HepG2 (cell line): Measurements from ENCODE around the gene KLHDC1. TPM values are rescaled to one million over a fixed set of nuclear protein-coding genes. Genes with fewer than 3 reads are reported as not detected.

ENCODE experiments used
- ATAC-seq: fragments of 200-7000 bp; cut with Tn5 transposase; 3 replicates; pipeline ENCODE4 v1.9.1; 2020; ENCODE audit warnings: mild to moderate bottlenecking, moderate library complexity
- BruUV-seq: library from RNA; stranded (reverse); fragments of 400-500 nt; replicated peaks from 2 replicates; lab custom pipeline; 2021; lab: Mats Ljungman, UMichigan
- CTCF ChIA-PET: fragments of 300-600 bp; formaldehyde crosslinking; extraction: SDS; loops from one replicate; lab custom pipeline; 2021; ENCODE audit warnings: low total read pairs, inconsistent platforms, low intra/inter-chr PET ratio; lab: Yijun Ruan, JAX
- POLR2A ChIA-PET: fragments of 350-600 bp; sonication (Branson Sonifier 250); formaldehyde crosslinking; loops from one replicate; lab custom pipeline; 2020; ENCODE audit warnings: antibody characterized with exemption, inconsistent platforms; lab: Yijun Ruan, JAX
- DNase-seq: peaks from one replicate; pipeline ENCODE4 v3.0.0-alpha.2; 2015; ENCODE audit warnings: low spot score
- FAIRE-seq: peaks from 3 replicates; lab custom pipeline; 2011; peaks lifted over from hg19 to GRCh38; lab: Jason Lieb, UNC
- H2AFZ ChIP-seq: one replicate; pipeline ENCODE4 v1.6.1; 2011; ENCODE audit warnings: low read length, inconsistent platforms
- H3K27ac ChIP-seq: fragments of 300-600 bp; 3 replicates; pipeline ENCODE4 v1.8.0; 2011; ENCODE audit warnings: mixed run types, mild to moderate bottlenecking, mixed read lengths, low read length, inconsistent platforms; ENCODE audit not compliant: insufficient read depth; ENCODE audit errors: extremely low read length
- H3K27me3 ChIP-seq, 2 experiments: fragments of 200-600 bp in 1 of 2; 2 replicates in 1 of 2; 3 replicates in 1 of 2; pipeline versions ENCODE4 v1.6.0 to v1.8.0; 2011; ENCODE audit warnings: low read length in 2 of 2, mild to moderate bottlenecking in 2 of 2, moderate library complexity in 2 of 2, inconsistent platforms in 1 of 2; ENCODE audit not compliant: insufficient read depth in 2 of 2, control insufficient read depth in 1 of 2
- H3K36me3 ChIP-seq, 2 experiments: fragments of 200-600 bp in 1 of 2; replicated peaks in 1 of 2; 2 replicates in 1 of 2; 3 replicates in 1 of 2; pipeline versions ENCODE4 v1.5.1 to v1.8.0; 2011; ENCODE audit warnings: low read length in 2 of 2, inconsistent platforms in 1 of 2; ENCODE audit not compliant: insufficient read depth in 2 of 2, control insufficient read depth in 1 of 2
- H3K4me1 ChIP-seq: 2 replicates; pipeline ENCODE4 v1.5.1; 2012; ENCODE audit warnings: low read length, inconsistent platforms; ENCODE audit not compliant: insufficient read depth
- H3K4me2 ChIP-seq: 2 replicates; pipeline ENCODE4 v1.6.0; 2011; ENCODE audit warnings: low read depth, low read length, inconsistent platforms
- H3K4me3 ChIP-seq, 3 experiments: fragments of 200-600 bp in 1 of 3; sonication (generic), shearing (Covaris generic) in 1 of 3; replicated peaks in 1 of 3; 2 replicates each; pipeline ENCODE4 v1.5.1; 2011 to 2016; ENCODE audit warnings: low read length in 3 of 3, inconsistent platforms in 2 of 3, low read depth in 2 of 3, mild to moderate bottlenecking in 2 of 3, control low read depth in 1 of 3, mixed read lengths in 1 of 3; ENCODE audit not compliant: insufficient read depth in 1 of 3
- H3K79me2 ChIP-seq: one replicate; pipeline ENCODE4 v1.6.1; 2011; ENCODE audit warnings: low read length, inconsistent platforms; ENCODE audit not compliant: insufficient read depth
- H3K9ac ChIP-seq: 2 replicates; pipeline ENCODE4 v1.6.0; 2011; ENCODE audit warnings: mild to moderate bottlenecking, low read depth, low read length, inconsistent platforms; ENCODE audit not compliant: insufficient read depth
- H3K9me3 ChIP-seq: 2 replicates; pipeline ENCODE4 v1.5.1; 2012; ENCODE audit warnings: mild to moderate bottlenecking, low read length
- H4K20me1 ChIP-seq: 2 replicates; pipeline ENCODE4 v1.6.0; 2011; ENCODE audit warnings: inconsistent platforms, mild to moderate bottlenecking, low read length, moderate library complexity; ENCODE audit not compliant: insufficient read depth
- CREB1 ChIP-seq, 2 experiments: fragments of 450-650 bp in 1 of 2; IDR thresholded peaks; 2 replicates each; pipeline ENCODE4 v1.6.1; 2016 to 2017; ENCODE audit warnings: control low read depth in 1 of 2, mild to moderate bottlenecking in 1 of 2, missing compliant biosample characterization in 1 of 2, missing genetic modification characterization in 1 of 2
- GMEB1 ChIP-seq: sonication (generic); formaldehyde crosslinking; IDR thresholded peaks from 2 replicates; pipeline ENCODE4 v1.5.1; 2020; ENCODE audit warnings: missing genetic modification reagents, mild to moderate bottlenecking, borderline replicate concordance
- IRF9 ChIP-seq: sonication (generic); formaldehyde crosslinking; IDR thresholded peaks from 2 replicates; pipeline ENCODE4 v1.8.0; 2022; ENCODE audit warnings: missing genetic modification reagents, mild to moderate bottlenecking, borderline replicate concordance
- KAT8 ChIP-seq: IDR thresholded peaks from 2 replicates; pipeline ENCODE4 v1.6.1; 2016; ENCODE audit warnings: missing genetic modification reagents, missing compliant biosample characterization
- KLF12 ChIP-seq: sonication (generic); formaldehyde crosslinking; IDR thresholded peaks from 2 replicates; pipeline ENCODE4 v1.4.0; 2020; ENCODE audit warnings: missing genetic modification reagents, borderline replicate concordance
- NRL ChIP-seq: sonication (generic); formaldehyde crosslinking; IDR thresholded peaks from 2 replicates; pipeline ENCODE4 v1.5.0; 2020; ENCODE audit warnings: missing genetic modification reagents, mild to moderate bottlenecking, moderate library complexity, borderline replicate concordance
- PPARG ChIP-seq: conservative IDR thresholded peaks from 2 replicates; pipeline ENCODE4 v1.6.1; 2016; ENCODE audit warnings: missing biosample characterization, missing genetic modification reagents
- PRDM10 ChIP-seq: sonication (generic); formaldehyde crosslinking; IDR thresholded peaks from 2 replicates; pipeline ENCODE4 v1.4.0; 2020; ENCODE audit warnings: low read depth, missing genetic modification reagents
- SIX1 ChIP-seq: sonication (generic); formaldehyde crosslinking; IDR thresholded peaks from 2 replicates; pipeline ENCODE4 v1.4.0; 2020; ENCODE audit warnings: missing genetic modification reagents, borderline replicate concordance
- ZBTB44 ChIP-seq: sonication (generic); formaldehyde crosslinking; IDR thresholded peaks from 2 replicates; pipeline ENCODE4 v1.4.0; 2020; ENCODE audit warnings: missing genetic modification reagents
- ZKSCAN8 ChIP-seq: IDR thresholded peaks from 2 replicates; pipeline ENCODE4 v1.6.1; 2016; ENCODE audit warnings: borderline replicate concordance, missing genetic modification reagents, missing compliant biosample characterization
- ZNF329 ChIP-seq: sonication (generic); formaldehyde crosslinking; IDR thresholded peaks from 2 replicates; pipeline ENCODE4 v1.9.0; 2021; ENCODE audit warnings: low read depth, mild to moderate bottlenecking, missing genetic modification reagents
- ZNF441 ChIP-seq: sonication (generic); formaldehyde crosslinking; IDR thresholded peaks from 2 replicates; pipeline ENCODE4 v1.7.0; 2021; ENCODE audit warnings: missing genetic modification reagents, borderline replicate concordance
- WGBS: methylation state at CpG from one replicate; pipeline ENCODE4 v1.1.6; 2017; ENCODE audit warnings: low lambda C conversion rate; 5-methylcytosine and 5-hydroxymethylcytosine counted together
- in situ Hi-C: cut with HindIII; loops from 2 replicates; pipeline ENCODE4 v1.10.0; 2017; ENCODE audit warnings: low pct_unique_long_range_greater_than_20kb; ENCODE audit not compliant: extremely low pct_ligation_motif_present
- intact Hi-C: fragments of 100-400 bp; cut with micrococcal nuclease; formaldehyde crosslinking; loops from one replicate; pipeline ENCODE4 v1.10.0; 2022; ENCODE audit not compliant: unreplicated experiment
- polyA plus RNA-seq, 8 experiments: library from polyadenylated mRNA; depleted of rRNA in 3 of 8; stranded (reverse) in 7 of 8; unstranded in 1 of 8; fragments of >200 nt; fragmentation: Illumina TruSeq in 4 of 8; extraction: Trizol in 4 of 8; gene quantifications; 2 replicates each; pipeline versions ENCODE4 v1.2.1 to v1.2.3, GENCODE V29; 2011 to 2016; ENCODE audit warnings: low read depth in 4 of 8, missing spikeins in 1 of 8, mixed read lengths in 1 of 8; ENCODE audit not compliant: insufficient read depth in 1 of 8
- total RNA-seq, 5 experiments: library from RNA; depleted of rRNA; stranded (reverse); fragments of >200 nt; fragmentation: Illumina TruSeq; extraction: Trizol; gene quantifications; 2 replicates each; pipeline ENCODE4 v1.2.3, GENCODE V29; 2016; ENCODE audit warnings: low read depth in 1 of 5

Gene KLHDC1
- total and polyA plus RNA-seq, 2 of the 13 experiments (the other 11 are each of a cell fraction or from before 2014, with no cell fraction given): 0.11 TPM; not detected in 1

- Histone ChIP-seq H4K20me1 (no peaks in the 10 kb centered on the region), H3K79me2 (peaks cover 41% of the 10 kb centered on the region), H3K9me3 (no peaks in the 10 kb centered on the region), H2AFZ (peak within 1 kb of the TSS; percentile 37), H3K36me3 (0 out of 5 replicates have a peak, but pooled peaks cover 0 to 4% of the 10 kb centered on the region in 2 experiments), H3K4me3 (peak within 1 kb of the TSS; percentile 76 to 99 (median 94)), H3K27ac (peak within 1 kb of the TSS; percentile 99), H3K9ac (peak within 1 kb of the TSS; percentile 98), H3K4me2 (peak within 1 kb of the TSS; percentile 99), H3K27me3 (no peaks in the 10 kb centered on the region; a peak in 1 of 5 replicates), H3K4me1 (peaks cover 47% of the 10 kb centered on the region)
- DNase-seq (peak; percentile 73), FAIRE-seq (no peak), ATAC-seq (peak; percentile 83)
- POLR2A ChIA-PET: interaction anchor here (0.5 to 6.5 kb wide), 24 partner anchors 9 to 181 kb away, joined by 3 to 76 read pairs (median 5); partner anchors contain the start of genes DNAAF2, KLHDC1, LRR1 and MGAT2
- TSS peak; percentile 82 for BruUV-seq
- WGBS: 2% methylated on average over 6 of the region's 86 CpGs
- CTCF ChIA-PET: no interaction called here
- intact Hi-C loops (loop anchor here (1.0 to 2.0 kb wide), 2 partner anchors 75 to 133 kb away; partner anchors contain the start of gene KLHDC1), in situ Hi-C loops (loop anchor here (5.0 to 10.0 kb wide), 2 partner anchors 73 to 135 kb away; partner anchors contain the start of gene KLHDC1)
- TF ChIP-seq KLF12 (CRISPR knock-in tag): 0 out of 2 replicates have a peak, but pooled peaks have one; percentile 11
- no peak for TF ChIP-seq PPARG (CRISPR knock-in tag)
- 0 out of 2 replicates have a peak, but pooled peaks have one; percentile 28 for TF ChIP-seq ZKSCAN8
- TF ChIP-seq SIX1: no peak
- TF ChIP-seq ZBTB44 (CRISPR knock-in tag): no peak
- peak; percentile 64; the same call in 1 of the 2 replicates for TF ChIP-seq ZNF441
- TF ChIP-seq IRF9 (CRISPR knock-in tag): peak; percentile 63
- TF ChIP-seq NRL (CRISPR knock-in tag): 0 out of 2 replicates have a peak, but pooled peaks have one; percentile 11
- TF ChIP-seq ZNF329 (CRISPR knock-in tag): peak; percentile 69; the same call in 1 of the 2 replicates
- peak; percentile 74 for TF ChIP-seq KAT8
- peak; percentile 49; the same call in 1 of the 2 replicates for TF ChIP-seq GMEB1 (CRISPR knock-in tag)
- no peak for TF ChIP-seq PRDM10 (CRISPR knock-in tag)
- TF ChIP-seq CREB1 (IDR thresholded peaks at IDR 0.05): no peak
- no peak for TF ChIP-seq CREB1 (CRISPR knock-in tag; IDR thresholded peaks at IDR 0.05)
Observed at GRCh38 chr14:49767571-49768300, 74.8 kb downstream of the KLHDC1 start, which contains the start of gene KLHDC2. TSS of gene KLHDC2 (plus strand) at chr14:49768153. CDS start at chr14:49768469, 316 bp downstream.
